Adrenal gland (tissue), 5 donors: ENCODE results near the gene HNRNPM.

ENCODE experiments used
- POLR2A ChIP-seq, 2 donors: fragments of 450-650 bp; IDR thresholded peaks; one replicate each; pipeline ENCODE4 v1.6.1; 2017; ENCODE audit warnings: antibody characterized with exemption in 2 of 2, mild to moderate bottlenecking in 2 of 2, moderate library complexity in 1 of 2
- TF ChIP-seq, protein P1 (sequence below), 6 experiments: fragments of 450-650 bp in 4 of 6; fragments of 200-600 bp in 2 of 6; sonication (generic) in 1 of 6; IDR thresholded peaks; 1 replicate in 5 of 6; 2 replicates in 1 of 6; pipeline versions ENCODE4 v1.5.1 to v1.8.0; 2016 to 2021; ENCODE audit warnings: antibody characterized with exemption in 6 of 6, mild to moderate bottlenecking in 2 of 6, moderate library complexity in 1 of 6
- donor health status: DM: no; HTN: no; CAD: no.

DNA sequence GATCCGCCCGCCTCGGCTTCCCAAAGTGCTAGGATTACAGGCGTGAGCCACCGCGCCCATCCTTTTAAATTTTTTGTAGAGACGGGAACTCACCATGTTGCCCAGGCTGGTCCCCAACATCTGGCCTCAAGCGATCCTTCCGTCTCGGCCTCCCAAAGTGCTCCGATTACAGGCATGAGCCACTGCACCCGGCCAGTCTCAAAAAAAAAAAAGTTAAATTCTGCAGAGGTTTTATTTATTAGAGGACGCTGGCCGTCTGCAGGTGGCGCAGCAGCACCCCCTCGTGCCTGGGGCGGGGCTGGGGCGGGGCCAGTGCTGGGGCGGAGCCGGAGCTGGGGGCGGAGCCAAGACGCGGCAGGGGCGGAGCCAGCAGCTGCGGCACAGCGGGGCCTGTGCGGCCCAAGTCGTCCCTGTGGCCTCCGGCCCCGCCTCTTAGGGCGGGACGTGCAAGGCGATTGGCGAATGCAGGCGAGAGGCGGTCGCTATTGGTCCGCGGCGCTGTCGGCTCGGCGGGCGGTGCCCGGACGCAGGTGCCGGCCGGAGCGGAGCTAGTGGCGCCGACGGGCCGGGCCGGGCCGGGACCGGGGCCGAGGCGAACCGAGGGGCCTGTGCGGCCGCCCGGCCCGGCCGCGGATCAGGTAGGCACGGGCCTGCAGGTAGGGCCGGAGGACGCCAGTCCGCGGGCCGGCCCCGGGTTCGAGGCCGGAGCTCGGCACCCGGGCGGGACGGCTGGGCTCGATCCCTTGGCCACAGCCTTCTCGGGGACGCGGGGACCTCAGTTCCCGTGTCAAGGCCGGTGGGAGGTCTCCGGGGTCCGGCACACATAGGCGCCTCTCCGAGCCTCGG is 31.8 kb upstream of the HNRNPM start, which contains the start of gene MARCHF2:
- TF ChIP-seq, protein P1, sequence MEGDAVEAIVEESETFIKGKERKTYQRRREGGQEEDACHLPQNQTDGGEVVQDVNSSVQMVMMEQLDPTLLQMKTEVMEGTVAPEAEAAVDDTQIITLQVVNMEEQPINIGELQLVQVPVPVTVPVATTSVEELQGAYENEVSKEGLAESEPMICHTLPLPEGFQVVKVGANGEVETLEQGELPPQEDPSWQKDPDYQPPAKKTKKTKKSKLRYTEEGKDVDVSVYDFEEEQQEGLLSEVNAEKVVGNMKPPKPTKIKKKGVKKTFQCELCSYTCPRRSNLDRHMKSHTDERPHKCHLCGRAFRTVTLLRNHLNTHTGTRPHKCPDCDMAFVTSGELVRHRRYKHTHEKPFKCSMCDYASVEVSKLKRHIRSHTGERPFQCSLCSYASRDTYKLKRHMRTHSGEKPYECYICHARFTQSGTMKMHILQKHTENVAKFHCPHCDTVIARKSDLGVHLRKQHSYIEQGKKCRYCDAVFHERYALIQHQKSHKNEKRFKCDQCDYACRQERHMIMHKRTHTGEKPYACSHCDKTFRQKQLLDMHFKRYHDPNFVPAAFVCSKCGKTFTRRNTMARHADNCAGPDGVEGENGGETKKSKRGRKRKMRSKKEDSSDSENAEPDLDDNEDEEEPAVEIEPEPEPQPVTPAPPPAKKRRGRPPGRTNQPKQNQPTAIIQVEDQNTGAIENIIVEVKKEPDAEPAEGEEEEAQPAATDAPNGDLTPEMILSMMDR (IDR thresholded peaks at IDR 0.05): peak; percentile 40 to 67 (median 53)
- peak in 1 of 2 donors; percentile 74 for TF ChIP-seq POLR2A (IDR thresholded peaks at IDR 0.05)
